ENCODE measurements around the gene FHIP2A. TPM values are rescaled to one million over a fixed set of nuclear protein-coding genes. Genes with fewer than 3 reads are reported as not detected.

The FHIP2A gene
- total and polyA plus RNA-seq, 8 donors = 3.8 to 19.6 (median 8.0) TPM

DNA sequence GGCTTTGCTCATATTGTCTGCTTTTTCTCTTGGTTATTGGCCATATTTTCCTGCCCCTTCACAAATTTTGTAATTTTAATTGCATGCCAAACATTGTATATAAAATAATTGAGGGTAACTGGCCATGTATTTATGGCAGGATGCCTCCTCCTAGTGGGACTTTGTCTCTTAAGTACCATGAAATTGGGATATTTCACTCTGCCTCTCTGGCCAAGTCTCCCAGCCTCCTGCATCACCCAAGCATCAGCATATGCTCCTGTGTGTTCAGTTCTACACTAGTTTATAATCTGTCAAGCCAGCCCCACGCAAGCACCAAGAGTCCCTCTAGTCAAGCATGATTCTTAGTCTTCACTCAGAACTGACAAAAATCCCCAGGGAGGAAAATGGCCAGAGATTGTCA lies 44.2 kb upstream of the FHIP2A start:
- no peaks in the 10 kb centered on the region for H3K36me3 ChIP-seq
- ATAC-seq (no peak), FAIRE-seq (no peak), DNase-seq (no peak)
- no peaks in the 10 kb centered on the region for H3K4me1 ChIP-seq
- H3K9me3 ChIP-seq = no peaks in the 10 kb centered on the region
- 80 to 81% methylated on average over 1 of the region's 1 CpG for WGBS, 2 donors
- H3K27ac ChIP-seq = no peak overlapping the region
- no peak overlapping the region for H3K4me3 ChIP-seq
- no peaks in the 10 kb centered on the region for H3K27me3 ChIP-seq
- TF ChIP-seq, protein P1, sequence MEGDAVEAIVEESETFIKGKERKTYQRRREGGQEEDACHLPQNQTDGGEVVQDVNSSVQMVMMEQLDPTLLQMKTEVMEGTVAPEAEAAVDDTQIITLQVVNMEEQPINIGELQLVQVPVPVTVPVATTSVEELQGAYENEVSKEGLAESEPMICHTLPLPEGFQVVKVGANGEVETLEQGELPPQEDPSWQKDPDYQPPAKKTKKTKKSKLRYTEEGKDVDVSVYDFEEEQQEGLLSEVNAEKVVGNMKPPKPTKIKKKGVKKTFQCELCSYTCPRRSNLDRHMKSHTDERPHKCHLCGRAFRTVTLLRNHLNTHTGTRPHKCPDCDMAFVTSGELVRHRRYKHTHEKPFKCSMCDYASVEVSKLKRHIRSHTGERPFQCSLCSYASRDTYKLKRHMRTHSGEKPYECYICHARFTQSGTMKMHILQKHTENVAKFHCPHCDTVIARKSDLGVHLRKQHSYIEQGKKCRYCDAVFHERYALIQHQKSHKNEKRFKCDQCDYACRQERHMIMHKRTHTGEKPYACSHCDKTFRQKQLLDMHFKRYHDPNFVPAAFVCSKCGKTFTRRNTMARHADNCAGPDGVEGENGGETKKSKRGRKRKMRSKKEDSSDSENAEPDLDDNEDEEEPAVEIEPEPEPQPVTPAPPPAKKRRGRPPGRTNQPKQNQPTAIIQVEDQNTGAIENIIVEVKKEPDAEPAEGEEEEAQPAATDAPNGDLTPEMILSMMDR (IDR thresholded peaks at IDR 0.05) = no peak
- intact Hi-C loops (cut with DNase I) = loop anchor here in 1 of 3 donors (10.0 kb wide), 1 partner anchor 233 kb away; no protein-coding TSS in a partner anchor

DNA sequence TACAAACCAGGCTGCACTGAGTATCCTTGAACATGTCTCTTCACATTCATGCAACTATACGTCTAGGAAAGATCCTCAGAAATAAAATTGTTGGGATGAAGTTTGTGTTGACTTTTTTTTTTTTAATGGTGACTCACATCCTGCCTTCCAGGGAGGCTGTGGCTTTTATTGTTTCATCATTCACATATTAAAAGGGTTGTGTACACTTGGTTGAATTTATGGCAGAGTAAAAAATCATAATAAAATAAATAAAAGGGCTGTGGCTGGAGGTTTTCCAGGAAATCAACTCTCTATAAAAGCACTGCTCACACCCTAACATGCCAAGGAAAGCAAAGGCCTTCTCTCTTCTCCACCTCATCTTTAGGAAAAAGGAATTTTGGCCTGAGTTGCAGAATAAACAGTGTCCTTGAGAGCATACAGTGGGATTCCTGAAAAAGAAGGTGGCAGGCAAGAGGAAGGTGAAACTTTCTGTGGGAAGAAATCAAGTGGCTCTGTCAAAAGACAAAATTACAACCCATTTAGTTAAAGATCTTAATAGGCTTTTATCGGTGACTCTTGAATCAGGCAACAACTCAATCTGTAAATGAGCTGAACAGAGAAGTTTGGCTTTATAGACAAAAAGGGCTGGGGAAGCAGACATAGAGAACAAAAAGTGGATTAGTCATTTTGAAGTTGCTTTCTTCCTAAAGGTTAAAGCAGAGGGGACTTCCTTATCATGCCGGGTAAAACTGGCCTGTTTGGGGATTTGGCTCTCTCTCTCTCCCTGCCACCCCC lies 41.6 kb upstream of the FHIP2A start:
- TF ChIP-seq, protein P1 (IDR thresholded peaks at IDR 0.05) = no peak
- no peaks in the 10 kb centered on the region for H3K4me1 ChIP-seq
- no peaks in the 10 kb centered on the region for H3K9me3 ChIP-seq
- WGBS, 2 donors = 60 to 61% methylated on average over 3 of the region's 3 CpGs
- H3K36me3 ChIP-seq = no peaks in the 10 kb centered on the region
- no peak overlapping the region for H3K4me3 ChIP-seq
- ATAC-seq (peak in 3 of 4 donors; percentile 53 to 88 (median 65)), FAIRE-seq (peak; percentile 94), DNase-seq (no peak)
- H3K27ac ChIP-seq = peak overlapping the region in 1 of 4 donors; percentile 47
- no peaks in the 10 kb centered on the region for H3K27me3 ChIP-seq
- intact Hi-C loops (cut with DNase I) = loop anchor here in 2 of 3 donors (10.0 kb wide), 2 partner anchors 235 to 305 kb away; no protein-coding TSS in a partner anchor

DNA sequence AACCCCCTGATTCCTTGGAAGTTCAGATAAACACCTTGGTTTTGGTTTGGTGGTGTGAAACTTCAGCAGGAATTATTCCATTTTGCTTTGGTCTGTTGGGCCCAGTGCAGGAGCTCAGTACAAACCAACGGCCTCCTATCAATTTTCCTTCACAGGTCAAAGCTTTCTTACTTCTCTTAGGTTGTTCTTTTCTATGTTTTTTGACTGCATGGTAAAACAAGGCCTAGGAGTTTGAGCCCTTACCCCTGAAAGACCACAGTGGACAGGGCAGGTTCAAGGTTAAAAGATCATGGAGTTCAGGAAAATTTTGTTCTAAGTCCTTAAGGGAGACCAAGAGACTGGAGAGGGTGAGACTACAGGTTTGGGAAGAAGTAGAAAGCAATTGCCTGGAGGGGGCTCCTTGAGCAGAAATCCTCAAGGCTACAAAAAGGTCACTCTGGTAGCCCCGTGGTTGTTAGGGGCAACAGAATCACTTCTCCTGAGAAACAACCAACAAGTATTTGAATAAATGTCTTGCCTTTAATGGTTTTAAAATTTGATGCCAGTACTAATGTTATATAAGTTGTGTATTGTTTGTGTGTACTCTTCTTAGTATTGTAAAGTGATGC lies 40.9 kb upstream of the FHIP2A start:
- no peak overlapping the region for H3K4me3 ChIP-seq
- no peaks in the 10 kb centered on the region for H3K36me3 ChIP-seq
- no peaks in the 10 kb centered on the region for H3K27me3 ChIP-seq
- no peaks in the 10 kb centered on the region for H3K4me1 ChIP-seq
- ATAC-seq = no peak
- H3K9me3 ChIP-seq = no peaks in the 10 kb centered on the region
- TF ChIP-seq, protein P1 (IDR thresholded peaks at IDR 0.05) = no peak
- 70 to 78% methylated on average over 2 of the region's 2 CpGs for WGBS, 2 donors
- peak overlapping the region in 1 of 4 donors; percentile 47 for H3K27ac ChIP-seq
- intact Hi-C loops (cut with DNase I) = loop anchor here in 2 of 3 donors (10.0 kb wide), 2 partner anchors 236 to 306 kb away; no protein-coding TSS in a partner anchor
- no peak for DNase-seq
- FAIRE-seq = no peak

DNA sequence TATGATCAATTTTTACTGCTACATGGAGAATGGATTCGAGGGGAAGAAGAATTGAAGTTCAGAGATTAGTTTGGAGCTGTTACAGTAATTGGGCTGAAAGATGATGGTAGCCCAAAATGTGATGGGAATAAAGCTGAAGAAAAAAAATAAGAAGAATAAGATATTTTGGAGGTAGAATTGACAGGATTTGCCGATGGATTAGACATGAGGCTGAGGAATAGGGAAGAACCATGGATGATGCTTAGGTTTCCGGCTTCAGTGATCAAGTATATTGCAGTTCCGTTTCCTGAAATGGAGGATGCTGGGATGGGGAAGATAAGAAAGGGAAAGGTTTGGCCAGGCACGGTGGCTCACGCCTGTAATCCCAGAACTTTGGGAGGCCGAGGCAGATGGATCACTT lies 38.9 kb upstream of the FHIP2A start:
- 90 to 93% methylated on average over 7 of the region's 7 CpGs for WGBS, 2 donors
- TF ChIP-seq, protein P1 (IDR thresholded peaks at IDR 0.05) = no peak

More for the DNA sequence above, 38.9 kb upstream of the FHIP2A start:
- no peaks in the 10 kb centered on the region for H3K36me3 ChIP-seq
- no peak overlapping the region for H3K4me3 ChIP-seq
- intact Hi-C loops (cut with DNase I) = loop anchor here in 2 of 3 donors (10.0 kb wide), 2 partner anchors 238 to 308 kb away; no protein-coding TSS in a partner anchor
- ATAC-seq = no peak
- H3K9me3 ChIP-seq = no peaks in the 10 kb centered on the region
- FAIRE-seq = no peak
- no peaks in the 10 kb centered on the region for H3K4me1 ChIP-seq
- H3K27ac ChIP-seq = no peak overlapping the region
- H3K27me3 ChIP-seq = no peaks in the 10 kb centered on the region
- no peak for DNase-seq

All from pancreas (tissue), 10 donors.